HG03159 (cell line): ENCODE measurements around the gene NUDT9.
"Not testable (repeated sequence)": the region's sequence is repeated elsewhere in the genome, so short reads cannot be mapped to it uniquely, and the experiment has no call there.

ENCODE experiments used
- ATAC-seq: cut with Tn5 transposase; IDR thresholded peaks from one replicate; pipeline ENCODE4 v1.9.1; 2021; ENCODE audit warnings: mild to moderate bottlenecking, moderate library complexity; ENCODE audit not compliant: unreplicated experiment

NUDT9 gene

GRCh38 chr4:87451537-87451936 is 29.2 kb downstream of the NUDT9 start:
- no peak for ATAC-seq

GRCh38 chr4:87458913-87459312 is 36.5 kb downstream of the NUDT9 start:
- ATAC-seq, result no peak

GRCh38 chr4:87461281-87461700 is 38.9 kb downstream of the NUDT9 start:
- ATAC-seq, result no peak

- no peak for ATAC-seq
Observed at GRCh38 chr4:87462102-87462501, 39.7 kb downstream of the NUDT9 start.

GRCh38 chr4:87465739-87466366 is 43.5 kb downstream of the NUDT9 start:
- peak; percentile 71 for ATAC-seq

- ATAC-seq, result no peak
Observed at GRCh38 chr4:87469390-87469789, 47.0 kb downstream of the NUDT9 start.

- no peak for ATAC-seq
Observed at GRCh38 chr4:87476934-87477333, 54.6 kb downstream of the NUDT9 start.

GRCh38 chr4:87478732-87479250 is 56.4 kb downstream of the NUDT9 start:
- ATAC-seq, result no peak

- no peak for ATAC-seq
Observed at GRCh38 chr4:87481377-87481776, 59.0 kb downstream of the NUDT9 start.

- not testable (repeated sequence) for ATAC-seq
Observed at GRCh38 chr4:87483247-87483646, 60.9 kb downstream of the NUDT9 start.

GRCh38 chr4:87488666-87489065 is 66.3 kb downstream of the NUDT9 start:
- ATAC-seq, result not testable (repeated sequence)

- ATAC-seq, result no peak
Observed at GRCh38 chr4:87489678-87490077, 67.3 kb downstream of the NUDT9 start.

GRCh38 chr4:87490664-87491369 is 68.4 kb downstream of the NUDT9 start:
- ATAC-seq, result no peak

GRCh38 chr4:87491436-87491835 is 69.1 kb downstream of the NUDT9 start:
- no peak for ATAC-seq

- not testable (repeated sequence) for ATAC-seq
Observed at GRCh38 chr4:87491851-87492250, 69.5 kb downstream of the NUDT9 start.

GRCh38 chr4:87493115-87493514 is 70.7 kb downstream of the NUDT9 start:
- no peak for ATAC-seq

GRCh38 chr4:87497159-87497558 is 74.8 kb downstream of the NUDT9 start:
- ATAC-seq, result no peak

GRCh38 chr4:87497578-87497977 is 75.2 kb downstream of the NUDT9 start:
- no peak for ATAC-seq

GRCh38 chr4:87498446-87498900 is 76.1 kb downstream of the NUDT9 start:
- peak; percentile 44 for ATAC-seq

GRCh38 chr4:87499403-87500091 is 77.2 kb downstream of the NUDT9 start:
- peak; percentile 82 for ATAC-seq

- ATAC-seq, result peak; percentile 46
Observed at GRCh38 chr4:87500092-87500462, 77.7 kb downstream of the NUDT9 start.
